SK-N-SH treated with all-trans-retinoic acid at 6 μM for 48 hours (cell line): Measurements from ENCODE around the gene TBCE.

ENCODE experiments used
- ATAC-seq: fragments of 200-7000 bp; cut with Tn5 transposase; 3 replicates; pipeline ENCODE4 v1.9.1; 2020; ENCODE audit warnings: mild to moderate bottlenecking, moderate library complexity
- BACH2 ChIP-seq: fragments of 250-450 bp; sonication (Bioruptor Pico); IDR thresholded peaks from 2 replicates; pipeline ENCODE4 v1.9.0; 2021; ENCODE audit warnings: mild to moderate bottlenecking, borderline replicate concordance
- CREB5 ChIP-seq: fragments of 250-450 bp; sonication (Bioruptor Pico); IDR thresholded peaks from 2 replicates; pipeline ENCODE4 v1.5.1; 2020; ENCODE audit warnings: low read depth, mild to moderate bottlenecking, moderate library complexity
- CSDC2 ChIP-seq: fragments of 250-450 bp; sonication (Bioruptor Pico); IDR thresholded peaks from 2 replicates; pipeline ENCODE4 v1.5.0; 2020; ENCODE audit warnings: mild to moderate bottlenecking, moderate library complexity
- ESRRG ChIP-seq: fragments of 250-450 bp; sonication (Bioruptor Pico); IDR thresholded peaks from 2 replicates; pipeline ENCODE4 v1.6.1; 2021; ENCODE audit warnings: mild to moderate bottlenecking
- GLIS3 ChIP-seq: fragments of 250-450 bp; sonication (Bioruptor Pico); IDR thresholded peaks from 2 replicates; pipeline ENCODE4 v1.5.0; 2020; ENCODE audit warnings: mild to moderate bottlenecking, moderate library complexity
- ISL1 ChIP-seq: fragments of 250-450 bp; sonication (Bioruptor Pico); IDR thresholded peaks from 2 replicates; pipeline ENCODE4 v2.1.2; 2022; ENCODE audit warnings: mild to moderate bottlenecking, moderate library complexity
- OSR1 ChIP-seq: fragments of 250-450 bp; sonication (Bioruptor Pico); IDR thresholded peaks from 2 replicates; pipeline ENCODE4 v1.8.0; 2022; ENCODE audit warnings: moderate library complexity, mild to moderate bottlenecking, inconsistent platforms
- PATZ1 ChIP-seq: fragments of 250-450 bp; sonication (Bioruptor Pico); IDR thresholded peaks from 2 replicates; pipeline ENCODE4 v1.8.0; 2020; ENCODE audit warnings: mild to moderate bottlenecking, moderate library complexity, borderline replicate concordance
- PPARA ChIP-seq: fragments of 250-450 bp; sonication (Bioruptor Pico); IDR thresholded peaks from 2 replicates; pipeline ENCODE4 v1.5.0; 2020; ENCODE audit warnings: mild to moderate bottlenecking, borderline replicate concordance
- TOX ChIP-seq: fragments of 250-450 bp; sonication (Bioruptor Pico); IDR thresholded peaks from 2 replicates; pipeline ENCODE4 v1.8.0; 2021; ENCODE audit warnings: mild to moderate bottlenecking, moderate library complexity, borderline replicate concordance
- TSHZ2 ChIP-seq: fragments of 250-450 bp; sonication (Bioruptor Pico); IDR thresholded peaks from 2 replicates; pipeline ENCODE4 v1.5.0; 2020; ENCODE audit warnings: mild to moderate bottlenecking, moderate library complexity
- ZC3H10 ChIP-seq: fragments of 250-450 bp; sonication (Bioruptor Pico); IDR thresholded peaks from 2 replicates; pipeline ENCODE4 v1.5.1; 2021; ENCODE audit warnings: mild to moderate bottlenecking, moderate library complexity
- ZFP3 ChIP-seq: fragments of 250-450 bp; sonication (Bioruptor Pico); IDR thresholded peaks from 2 replicates; pipeline ENCODE4 v1.5.0; 2020; ENCODE audit warnings: mild to moderate bottlenecking, moderate library complexity
- ZFP30 ChIP-seq: fragments of 450-650 bp; formaldehyde crosslinking; IDR thresholded peaks from 2 replicates; pipeline ENCODE4 v1.5.0; 2022; ENCODE audit warnings: mild to moderate bottlenecking, moderate library complexity
- ZNF565 ChIP-seq: fragments of 450-650 bp; formaldehyde crosslinking; conservative IDR thresholded peaks from 2 replicates; pipeline ENCODE4 v1.5.0; 2020; ENCODE audit warnings: low read depth, mild to moderate bottlenecking, moderate library complexity
- ZNF70 ChIP-seq: fragments of 450-650 bp; formaldehyde crosslinking; IDR thresholded peaks from 2 replicates; pipeline ENCODE4 v1.5.0; 2020; ENCODE audit warnings: mild to moderate bottlenecking, moderate library complexity

The TBCE gene

GRCh38 chr1:235325139-235325538 lies 42.1 kb upstream of the TBCE start:
- TF ChIP-seq ZC3H10 (CRISPR knock-in tag) = no peak
- no peak for TF ChIP-seq GLIS3 (CRISPR knock-in tag)
- TF ChIP-seq CREB5 = no peak
- no peak for TF ChIP-seq ISL1 (CRISPR knock-in tag)
- TF ChIP-seq TSHZ2 = no peak
- no peak for TF ChIP-seq ZFP30 (CRISPR knock-in tag)
- TF ChIP-seq TOX (CRISPR knock-in tag) = no peak
- TF ChIP-seq ESRRG = no peak
- no peak for TF ChIP-seq BACH2 (CRISPR knock-in tag)
- TF ChIP-seq, all 23 proteins: peak for 0
- no peak for ATAC-seq

DNA sequence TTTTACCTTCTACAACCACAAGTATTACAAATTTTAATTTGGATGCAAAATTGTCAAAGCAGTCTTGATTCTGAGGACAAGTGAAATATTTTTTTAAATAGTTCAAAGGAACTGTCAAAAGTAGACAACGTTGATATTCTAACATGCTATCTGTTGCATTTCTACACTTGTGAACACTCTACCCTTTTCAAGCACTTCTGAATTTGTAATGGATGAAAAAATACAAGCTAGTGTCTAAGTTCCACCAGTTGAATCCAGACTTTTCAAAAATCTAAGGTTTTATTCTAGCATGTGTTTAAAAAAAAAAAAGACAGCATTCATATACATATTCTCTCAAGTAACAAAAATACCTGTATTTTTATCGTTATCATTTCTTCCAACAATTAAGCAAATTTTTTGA lies 41.4 kb upstream of the TBCE start:
- no peak for ATAC-seq
- TF ChIP-seq CSDC2 = no peak
- TF ChIP-seq OSR1 (CRISPR knock-in tag) = no peak
- TF ChIP-seq ZNF70 (CRISPR knock-in tag) = no peak
- TF ChIP-seq PATZ1 (CRISPR knock-in tag) = no peak
- TF ChIP-seq TOX (CRISPR knock-in tag) = no peak
- TF ChIP-seq PPARA (CRISPR knock-in tag) = no peak
- no peak for TF ChIP-seq GLIS3 (CRISPR knock-in tag)
- TF ChIP-seq ISL1 (CRISPR knock-in tag) = no peak
- no peak for TF ChIP-seq ZNF565 (CRISPR knock-in tag)

GRCh38 chr1:235326719-235327558 lies 40.3 kb upstream of the TBCE start:
- peak; percentile 0; the same call in 2 of the 3 replicates for ATAC-seq
- TF ChIP-seq ZFP3 (CRISPR knock-in tag) = no peak

DNA sequence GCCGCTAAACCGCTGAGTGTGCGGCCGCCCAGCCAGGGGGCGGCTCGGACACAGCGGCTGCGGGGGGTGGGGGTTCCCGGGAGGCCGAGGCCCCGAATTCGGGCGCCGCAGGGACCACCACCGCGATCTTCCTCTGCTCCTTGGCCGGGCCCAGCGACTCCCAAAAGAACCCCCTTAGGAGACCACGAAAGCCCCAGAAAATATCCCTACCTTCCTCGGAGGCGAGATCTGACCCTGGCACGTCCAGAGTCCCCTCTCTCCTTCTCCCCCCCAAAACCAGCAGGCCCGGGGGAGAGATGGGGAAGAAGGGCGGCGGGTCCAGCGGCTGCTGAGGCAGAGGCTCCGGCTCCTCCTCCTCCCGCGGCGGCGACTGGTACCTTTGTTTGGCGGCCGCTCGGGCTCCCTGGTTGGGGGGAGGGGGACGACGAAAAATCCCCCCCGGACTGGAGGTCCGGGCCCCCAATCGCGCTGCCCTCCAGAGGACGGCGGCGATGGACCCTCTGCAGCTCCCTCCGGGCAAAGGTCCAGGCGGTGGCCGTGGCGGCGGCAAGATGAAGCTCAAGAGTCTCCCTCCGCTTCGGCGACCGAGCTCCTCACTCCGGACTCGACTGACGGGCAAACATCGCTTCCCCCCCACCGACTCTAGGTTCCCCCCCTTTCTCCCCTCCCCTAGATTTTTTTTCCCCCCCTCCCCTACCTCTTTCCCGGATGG lies 39.5 kb upstream of the TBCE start, which contains the start of gene ARID4B:
ARID4B (minus strand) TSS at position 621 of the 712 bp plus-strand sequence. CDS start 1,260 bp downstream, outside the sequence.
- peak; percentile 82; the same call in 1 of the 2 replicates for TF ChIP-seq PATZ1 (CRISPR knock-in tag)
- TF ChIP-seq OSR1 (CRISPR knock-in tag) = no peak
- ATAC-seq = peak; percentile 23
